CD4-positive, alpha-beta T cell treated with Interferon gamma for 1 hour (primary cell): ENCODE measurements around the gene GEMIN7.

ENCODE experiments used
- DNase-seq: peaks from one replicate; pipeline ENCODE4 v3.0.0-alpha.2; 2020

The GEMIN7 gene

GRCh38 chr19:45063851-45064801 lies 14.9 kb upstream of the GEMIN7 start:
- DNase-seq = no peak

DNA sequence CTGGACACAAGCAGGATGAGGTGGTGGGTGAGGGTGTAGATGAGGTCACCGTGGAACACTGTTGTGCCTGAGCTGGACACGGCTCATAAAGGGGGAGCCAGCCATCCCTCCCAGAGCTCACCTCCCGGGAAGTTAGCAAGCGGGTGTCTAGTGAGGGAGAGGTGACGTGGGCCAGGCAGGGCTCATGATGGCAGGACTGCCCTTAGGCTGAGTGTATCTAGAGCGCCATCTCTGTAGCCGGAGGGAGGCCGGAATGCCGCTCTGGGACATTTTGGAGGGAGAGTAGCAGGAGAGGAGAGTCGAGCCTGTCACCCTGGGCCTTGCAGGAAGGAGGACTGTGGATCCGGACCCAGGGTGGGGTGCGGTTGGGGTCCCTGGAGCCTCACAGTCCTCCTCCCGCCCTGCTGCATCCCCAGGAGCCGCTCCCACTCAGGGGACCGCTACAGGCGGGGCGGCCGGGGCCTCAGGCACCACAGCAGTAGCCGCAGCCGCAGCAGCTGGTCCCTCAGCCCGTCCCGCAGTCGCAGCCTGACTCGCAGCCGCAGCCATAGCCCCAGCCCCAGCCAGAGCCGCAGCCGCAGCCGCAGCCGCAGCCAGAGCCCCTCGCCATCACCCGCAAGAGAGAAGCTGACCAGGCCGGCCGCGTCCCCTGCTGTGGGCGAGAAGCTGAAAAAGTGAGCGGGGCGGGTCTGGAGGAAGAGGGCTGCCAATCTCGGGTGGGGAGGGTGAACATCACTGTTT lies 12.0 kb upstream of the GEMIN7 start:
- DNase-seq = no peak

DNA sequence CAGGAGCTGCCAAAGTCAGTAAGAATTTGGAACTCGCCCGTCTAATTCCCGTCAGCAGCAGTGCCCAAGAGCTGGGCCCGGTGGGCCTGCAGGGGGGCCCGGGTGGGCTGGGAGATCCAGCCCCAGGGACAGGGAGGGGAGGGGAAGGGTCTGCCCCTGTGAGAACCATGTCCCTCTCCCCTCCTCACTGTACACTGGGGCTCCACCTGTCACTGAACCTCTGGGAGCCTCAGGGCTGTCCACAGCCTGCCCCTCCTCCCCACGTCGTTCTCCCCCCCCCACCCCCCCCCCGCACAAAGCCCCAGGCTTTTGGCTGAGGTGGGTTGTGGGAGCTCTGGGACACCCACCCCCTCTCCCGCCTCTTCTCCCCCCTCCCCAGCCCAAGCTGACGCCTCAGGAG lies 11.0 kb upstream of the GEMIN7 start:
- no peak for DNase-seq

- DNase-seq = no peak
These were observed 10.0 kb upstream of the GEMIN7 start for GRCh38 chr19:45069056-45069455.

GRCh38 chr19:45070214-45070613 lies 8.8 kb upstream of the GEMIN7 start:
- no peak for DNase-seq

- DNase-seq = no peak
These were observed 8.1 kb upstream of the GEMIN7 start for GRCh38 chr19:45070861-45071544.

DNA sequence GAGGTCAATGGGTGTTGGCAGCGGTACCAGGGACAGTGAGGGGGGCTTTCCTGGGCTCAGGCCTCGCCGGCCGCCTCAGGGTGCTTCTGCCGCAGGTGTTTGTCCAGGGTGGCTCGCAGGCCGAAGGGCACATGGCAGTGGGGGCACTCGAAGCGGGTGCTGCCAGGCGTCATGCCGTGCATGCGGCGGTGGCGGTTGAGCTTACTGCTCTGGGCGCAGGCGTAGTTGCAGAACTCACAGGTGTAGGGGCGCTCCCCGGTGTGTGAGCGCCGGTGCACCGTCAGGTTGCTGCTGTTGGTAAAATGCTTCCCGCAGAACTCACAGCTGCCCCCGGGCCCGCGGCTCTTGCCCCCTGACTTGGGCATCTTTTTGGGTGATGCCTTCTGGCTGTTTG lies 7.5 kb upstream of the GEMIN7 start:
- no peak for DNase-seq

GRCh38 chr19:45071969-45072790 lies 6.9 kb upstream of the GEMIN7 start:
- no peak for DNase-seq

GRCh38 chr19:45074744-45075300 lies 4.2 kb upstream of the GEMIN7 start:
- DNase-seq = no peak

- DNase-seq = peak; percentile 87
These were observed 3.6 kb upstream of the GEMIN7 start for GRCh38 chr19:45075301-45076028.

DNA sequence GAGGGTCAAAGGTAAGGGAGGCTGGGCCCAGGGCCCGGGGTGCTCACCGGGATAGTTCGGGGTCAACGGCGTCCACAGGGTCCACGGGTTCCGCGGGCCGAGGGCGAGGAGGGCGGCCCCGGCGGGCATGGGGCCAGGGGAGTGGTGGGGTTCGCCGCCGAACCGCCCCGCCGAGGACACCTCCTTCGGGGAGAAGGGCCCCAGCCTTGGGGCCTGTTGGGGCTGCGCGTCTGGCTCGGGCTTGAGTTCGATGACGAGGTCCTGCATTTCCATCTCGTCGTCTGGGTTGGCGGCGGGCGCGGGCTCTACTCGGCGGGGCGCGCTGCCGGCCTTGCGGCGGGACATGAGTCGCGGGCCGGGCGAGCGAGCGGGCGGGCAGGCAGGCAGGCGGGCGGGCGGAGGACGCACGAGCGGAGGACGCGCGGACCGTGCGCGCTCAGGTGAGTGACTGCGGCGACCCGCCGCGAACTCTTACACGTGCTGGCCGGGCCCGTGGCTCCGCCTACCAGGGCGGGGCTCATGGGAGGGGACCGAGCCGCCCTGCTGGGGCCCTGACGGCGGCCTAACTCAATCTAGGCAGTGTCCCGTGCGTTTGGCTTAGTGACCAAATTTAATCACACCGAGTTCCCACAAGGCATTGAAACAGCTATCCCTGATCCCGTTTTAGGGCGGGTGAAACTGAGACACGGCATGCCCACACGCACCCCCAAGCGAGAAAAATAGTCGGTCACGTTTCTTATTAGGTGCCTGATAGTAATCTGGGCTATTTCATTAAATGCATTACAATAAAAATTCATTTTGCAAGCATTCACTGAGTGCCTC lies 2.8 kb upstream of the GEMIN7 start, which contains the start of gene ZNF296:
ZNF296 (minus strand) TSS at position 450 of the 822 bp plus-strand sequence; CDS start at position 345, 105 bp downstream.
- DNase-seq = peak; percentile 76

GRCh38 chr19:45076851-45077730 lies 2.0 kb upstream of the GEMIN7 start:
- DNase-seq = no peak

GRCh38 chr19:45078390-45079062 lies 534 bp upstream of the GEMIN7 start:
- DNase-seq = no peak

- no peak for DNase-seq
These were observed 881 bp downstream of the GEMIN7 start for GRCh38 chr19:45079911-45080370.

GRCh38 chr19:45082170-45082569 lies 3.1 kb downstream of the GEMIN7 start:
- no peak for DNase-seq

GRCh38 chr19:45086480-45086879 lies 7.4 kb downstream of the GEMIN7 start:
- DNase-seq = no peak

- DNase-seq = peak; percentile 75
These were observed 8.5 kb downstream of the GEMIN7 start for GRCh38 chr19:45087531-45087930.

DNA sequence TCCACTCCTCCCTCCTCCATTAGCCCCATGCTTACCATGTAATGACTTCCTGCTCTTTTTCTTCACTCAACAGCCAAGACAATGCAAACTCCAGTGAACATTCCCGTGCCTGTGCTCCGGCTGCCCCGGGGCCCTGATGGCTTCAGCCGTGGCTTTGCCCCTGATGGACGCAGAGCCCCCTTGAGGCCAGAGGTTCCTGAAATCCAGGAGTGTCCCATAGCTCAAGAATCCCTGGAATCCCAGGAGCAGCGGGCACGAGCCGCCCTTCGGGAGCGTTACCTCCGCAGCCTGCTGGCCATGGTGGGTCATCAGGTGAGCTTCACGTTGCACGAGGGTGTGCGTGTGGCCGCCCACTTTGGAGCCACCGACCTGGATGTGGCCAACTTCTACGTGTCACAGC lies 11.0 kb downstream of the GEMIN7 start:
- no peak for DNase-seq

DNA sequence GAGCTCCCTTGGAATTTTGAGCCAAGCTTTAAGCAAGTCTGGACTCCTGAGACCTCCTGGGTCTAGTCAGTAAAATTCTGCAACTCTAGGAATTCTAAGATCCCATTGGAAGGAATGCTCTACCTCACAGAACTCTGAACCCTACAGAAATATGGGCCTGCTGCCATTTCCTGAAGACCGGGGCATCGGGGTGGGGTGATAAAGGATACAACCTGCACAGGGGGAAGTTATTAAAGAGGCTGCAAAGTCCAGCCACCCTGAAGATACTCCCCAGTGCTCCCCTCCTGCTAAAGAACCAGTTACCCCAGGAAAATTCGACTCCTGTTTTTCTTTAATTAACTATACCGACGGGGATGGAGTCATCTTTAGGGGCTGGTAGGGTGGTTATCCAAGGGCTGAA lies 11.5 kb downstream of the GEMIN7 start:
- no peak for DNase-seq
